Body of pancreas (tissue), 4 donors: ENCODE measurements around the gene TNKS1BP1. TPM values are rescaled to one million over a fixed set of nuclear protein-coding genes. Genes with fewer than 3 reads are reported as not detected.
A peak's percentile ranks its signal among the peaks of the same experiment; 100 is the strongest.

Experiments used
- ATAC-seq: fragments of 150-250 bp; one replicate; pipeline ENCODE4 v1.9.1; 2016
- DNase-seq, 4 donors: peaks; one replicate each; pipeline ENCODE4 v3.0.0-alpha.2; 2019
- H3K27ac ChIP-seq, 4 donors: fragments of 200-600 bp; sonication (generic); 1 replicate in 3 of 4; 2 replicates in 1 of 4; pipeline versions ENCODE4 v1.5.1 to v1.6.1; 2016 to 2019; ENCODE audit warnings: mild to moderate bottlenecking in 1 of 4, mixed read lengths in 1 of 4, moderate library complexity in 1 of 4
- H3K27me3 ChIP-seq, 2 donors: fragments of 200-600 bp; sonication (generic); one replicate each; pipeline ENCODE4 v1.6.0; 2016; ENCODE audit warnings: mild to moderate bottlenecking in 1 of 2
- H3K36me3 ChIP-seq, 2 donors: fragments of 200-600 bp; sonication (generic); replicated peaks in 1 of 2; 2 replicates each; pipeline ENCODE4 v1.5.1; 2016; ENCODE audit warnings: low read depth in 2 of 2; ENCODE audit not compliant: insufficient read depth in 1 of 2
- H3K4me1 ChIP-seq: fragments of 200-600 bp; sonication (generic); one replicate; pipeline ENCODE4 v1.6.0; 2016
- H3K4me3 ChIP-seq, 2 donors: fragments of 200-600 bp; sonication (generic); 1 replicate in 1 of 2; 2 replicates in 1 of 2; pipeline ENCODE4 v1.5.1; 2016 to 2019
- H3K9me3 ChIP-seq, 3 donors: fragments of 200-600 bp; sonication (generic); 1 replicate in 2 of 3; 2 replicates in 1 of 3; pipeline ENCODE4 v1.5.1; 2016
- CTCF ChIP-seq, 7 experiments: fragments of 450-650 bp in 4 of 7; fragments of 200-600 bp in 3 of 7; sonication (generic) in 3 of 7; IDR thresholded peaks; one replicate each; pipeline ENCODE4 v1.5.1; 2016 to 2019; ENCODE audit warnings: antibody characterized with exemption in 7 of 7
- POLR2A ChIP-seq, 3 donors: fragments of 450-650 bp; IDR thresholded peaks; one replicate each; pipeline ENCODE4 v1.6.1; 2016; ENCODE audit warnings: antibody characterized with exemption in 3 of 3, mild to moderate bottlenecking in 2 of 3
- WGBS, 2 donors: methylation state at CpG; one replicate each; pipeline ENCODE4 v1.1.5; 2017; 5-methylcytosine and 5-hydroxymethylcytosine counted together
- intact Hi-C: fragments of 100-400 bp; cut with DNase I; formaldehyde crosslinking; loops from one replicate; pipeline ENCODE4 v1.15.1; 2023
- total RNA-seq, 2 donors: library from RNA; depleted of rRNA; stranded (reverse); fragments of >200 nt; gene quantifications; one replicate each; pipeline ENCODE4 v1.1.0, GENCODE V29; 2016

The TNKS1BP1 gene
- total RNA-seq, 2 donors from 2014 or later: 83.5 to 115 TPM

GRCh38 chr11:57308426-57309060 lies 16.2 kb downstream of the TNKS1BP1 start:
- intact Hi-C loops: no loop called here
- peak overlapping the region in 2 of 4 donors; percentile 24 to 25 for H3K27ac ChIP-seq
- TF ChIP-seq CTCF (IDR thresholded peaks at IDR 0.05): no peak
- TF ChIP-seq POLR2A (IDR thresholded peaks at IDR 0.05): no peak
- no peaks in the 10 kb centered on the region for H3K27me3 ChIP-seq
- 95 to 97% methylated on average over 10 of the region's 10 CpGs for WGBS, 2 donors
- H3K4me3 ChIP-seq: no peak overlapping the region
- peaks cover 0 to 6% of the 10 kb centered on the region in 2 donors for H3K36me3 ChIP-seq
- ATAC-seq (no peak), DNase-seq (no peak)
- H3K9me3 ChIP-seq: no peaks in the 10 kb centered on the region
- peaks cover 89% of the 10 kb centered on the region for H3K4me1 ChIP-seq

GRCh38 chr11:57307666-57308270 lies 17.0 kb downstream of the TNKS1BP1 start:
- 69 to 70% methylated on average over 7 of the region's 7 CpGs for WGBS, 2 donors
- Histone ChIP-seq H3K9me3 (no peaks in the 10 kb centered on the region), H3K27ac (no peak overlapping the region), H3K4me3 (no peak overlapping the region), H3K4me1 (peaks cover 84% of the 10 kb centered on the region), H3K36me3 (peaks cover 0 to 6% of the 10 kb centered on the region in 2 donors), H3K27me3 (no peaks in the 10 kb centered on the region)
- ATAC-seq (no peak), DNase-seq (no peak)
- intact Hi-C loops: no loop called here
- TF ChIP-seq CTCF (IDR thresholded peaks at IDR 0.05) (no peak), POLR2A (IDR thresholded peaks at IDR 0.05) (no peak)

GRCh38 chr11:57306940-57307565 lies 17.7 kb downstream of the TNKS1BP1 start:
- Histone ChIP-seq H3K27me3 (no peaks in the 10 kb centered on the region), H3K27ac (no peak overlapping the region), H3K36me3 (peaks cover 3 to 13% of the 10 kb centered on the region in 2 donors), H3K9me3 (no peaks in the 10 kb centered on the region), H3K4me3 (no peak overlapping the region), H3K4me1 (peaks cover 77% of the 10 kb centered on the region)
- DNase-seq: no peak
- 70 to 82% methylated on average over 9 of the region's 9 CpGs for WGBS, 2 donors
- intact Hi-C loops: no loop called here
- TF ChIP-seq POLR2A (IDR thresholded peaks at IDR 0.05): no peak
- no peak for TF ChIP-seq CTCF (IDR thresholded peaks at IDR 0.05)
- ATAC-seq: no peak

GRCh38 chr11:57306161-57306876 lies 18.4 kb downstream of the TNKS1BP1 start:
- no peaks in the 10 kb centered on the region for H3K9me3 ChIP-seq
- DNase-seq (no peak), ATAC-seq (no peak)
- H3K36me3 ChIP-seq: peaks cover 10 to 20% of the 10 kb centered on the region in 2 donors
- 82 to 83% methylated on average over 15 of the region's 15 CpGs for WGBS, 2 donors
- intact Hi-C loops: no loop called here
- no peak overlapping the region for H3K4me3 ChIP-seq
- TF ChIP-seq POLR2A (IDR thresholded peaks at IDR 0.05) (no peak), CTCF (IDR thresholded peaks at IDR 0.05) (no peak)
- H3K27me3 ChIP-seq: no peaks in the 10 kb centered on the region
- H3K4me1 ChIP-seq: peaks cover 69% of the 10 kb centered on the region
- H3K27ac ChIP-seq: no peak overlapping the region
